ENCODE results near the gene KRTAP10-7.
"Not testable (repeated sequence)": the region's sequence is repeated elsewhere in the genome, so short reads cannot be mapped to it uniquely, and the experiment has no call there.

Gene KRTAP10-7

DNA sequence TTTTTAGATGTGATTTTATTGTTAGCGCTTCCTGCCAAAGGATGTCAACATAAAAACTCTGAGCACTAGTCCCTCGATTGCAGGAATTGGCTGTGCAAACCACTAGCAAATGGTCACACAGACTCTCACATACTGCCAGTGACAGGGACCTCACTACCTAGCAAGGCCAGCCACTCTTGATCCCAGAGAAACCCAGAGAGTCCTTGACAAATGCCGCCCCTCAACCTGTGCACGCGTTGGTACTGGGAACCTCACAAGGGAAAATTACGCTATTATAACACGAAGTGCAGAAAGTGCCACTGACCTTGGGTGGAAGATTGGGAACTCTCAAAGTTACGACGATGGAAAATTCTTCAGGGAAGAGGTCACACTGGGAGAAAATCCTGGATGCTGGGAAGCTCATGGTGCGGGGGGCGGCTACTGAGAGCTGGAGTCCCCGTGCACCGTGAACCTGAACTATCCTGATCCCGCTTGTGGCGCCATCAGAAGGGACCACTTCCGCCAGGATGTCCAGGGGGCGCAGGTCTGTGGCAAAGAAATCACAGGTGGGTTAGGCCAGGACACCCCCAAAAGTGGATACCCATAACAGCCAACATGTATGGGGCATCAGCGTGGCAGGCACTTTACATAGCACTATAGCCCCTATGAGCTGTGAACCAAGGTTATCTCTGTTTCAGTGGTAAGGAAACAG lies 32.8 kb upstream of the KRTAP10-7 start:
- Mint-ChIP-seq H3K27ac (no peak overlapping the region), H3K27me3 (ENCODE audit: low read depth) (peaks cover 6% of the 10 kb centered on the region), H3K4me3 (no peak overlapping the region), H3K4me1 (ENCODE audit: low read depth) (peaks cover 10% of the 10 kb centered on the region), H3K9me3 (peaks cover 3% of the 10 kb centered on the region), H3K36me3 (ENCODE audit: low read depth) (no peaks in the 10 kb centered on the region)
- DNase-seq (ENCODE audit: low spot score): no peak

DNA sequence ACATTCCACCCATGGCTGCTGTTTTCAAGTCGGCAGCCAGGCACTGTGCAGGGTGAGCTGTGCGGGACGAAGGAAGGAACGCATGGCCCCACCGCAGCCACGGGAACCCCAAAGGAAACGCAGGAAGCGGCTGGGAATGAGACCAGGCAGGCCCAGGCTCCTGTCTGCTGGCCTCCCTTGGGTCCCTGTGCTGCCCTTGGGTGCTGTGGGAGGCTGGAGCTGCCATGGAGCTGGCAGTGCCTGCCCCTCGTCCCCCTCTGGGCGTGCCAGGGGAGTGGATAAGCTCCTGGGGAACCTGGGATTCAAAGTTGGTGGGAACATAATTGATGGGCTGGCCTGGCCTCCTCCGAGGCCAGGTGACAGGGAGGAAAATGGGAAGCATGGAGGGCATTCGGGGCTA lies 32.1 kb upstream of the KRTAP10-7 start:
- Mint-ChIP-seq H3K27ac (no peak overlapping the region), H3K4me3 (no peak overlapping the region), H3K9me3 (peaks cover 2% of the 10 kb centered on the region), H3K36me3 (ENCODE audit: low read depth) (no peaks in the 10 kb centered on the region), H3K4me1 (ENCODE audit: low read depth) (peaks cover 10% of the 10 kb centered on the region), H3K27me3 (ENCODE audit: low read depth) (peaks cover 4% of the 10 kb centered on the region)
- DNase-seq (ENCODE audit: low spot score): no peak

DNA sequence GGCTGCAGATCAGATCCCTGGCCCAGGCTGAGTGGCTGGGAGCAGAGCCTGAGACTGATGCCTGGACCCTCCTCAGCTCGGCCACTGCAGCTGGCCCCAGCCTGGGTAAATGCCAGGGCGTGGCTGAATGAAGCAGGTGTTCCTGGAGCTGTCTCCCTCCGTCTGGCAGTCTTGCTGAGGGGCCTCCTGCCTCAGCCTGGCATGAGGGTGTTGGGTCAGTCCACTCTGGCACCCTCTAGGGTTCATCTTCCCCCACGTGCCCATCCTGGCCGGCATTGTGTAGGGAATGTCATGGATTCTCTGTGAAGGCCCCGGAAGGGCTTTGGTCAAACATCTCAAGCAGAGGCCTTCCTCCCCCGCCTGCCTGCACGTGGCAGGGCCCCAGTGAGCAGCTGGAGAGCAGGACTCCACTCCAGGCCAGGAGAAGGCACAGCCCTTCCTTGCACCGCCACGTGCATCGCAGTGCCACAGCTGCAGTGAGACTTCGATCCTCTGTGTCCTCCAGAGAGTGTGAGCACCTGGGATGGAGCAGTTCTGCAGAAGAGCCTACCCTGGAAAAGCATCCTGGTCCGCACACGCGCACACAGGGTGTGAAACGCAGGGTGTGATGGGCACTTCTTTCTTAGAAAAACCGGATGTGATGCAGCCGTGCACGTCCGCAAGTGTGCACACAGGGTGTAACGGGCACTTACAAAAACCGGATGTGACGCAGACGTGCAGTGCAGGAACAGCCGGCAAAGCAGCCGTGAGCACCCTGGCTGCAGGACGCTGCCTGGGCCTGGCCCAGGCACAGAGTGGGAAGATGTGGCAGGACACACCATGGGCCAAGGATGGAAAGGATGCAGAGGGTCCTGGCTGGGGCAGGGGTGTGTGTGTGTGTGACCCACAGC lies 31.5 kb upstream of the KRTAP10-7 start:
- Mint-ChIP-seq H3K4me3 (no peak overlapping the region), H3K36me3 (ENCODE audit: low read depth) (no peaks in the 10 kb centered on the region), H3K27me3 (ENCODE audit: low read depth) (peaks cover 3% of the 10 kb centered on the region), H3K4me1 (ENCODE audit: low read depth) (peaks cover 10% of the 10 kb centered on the region), H3K27ac (no peak overlapping the region), H3K9me3 (no peaks in the 10 kb centered on the region)
- no peak for DNase-seq (ENCODE audit: low spot score)

DNA sequence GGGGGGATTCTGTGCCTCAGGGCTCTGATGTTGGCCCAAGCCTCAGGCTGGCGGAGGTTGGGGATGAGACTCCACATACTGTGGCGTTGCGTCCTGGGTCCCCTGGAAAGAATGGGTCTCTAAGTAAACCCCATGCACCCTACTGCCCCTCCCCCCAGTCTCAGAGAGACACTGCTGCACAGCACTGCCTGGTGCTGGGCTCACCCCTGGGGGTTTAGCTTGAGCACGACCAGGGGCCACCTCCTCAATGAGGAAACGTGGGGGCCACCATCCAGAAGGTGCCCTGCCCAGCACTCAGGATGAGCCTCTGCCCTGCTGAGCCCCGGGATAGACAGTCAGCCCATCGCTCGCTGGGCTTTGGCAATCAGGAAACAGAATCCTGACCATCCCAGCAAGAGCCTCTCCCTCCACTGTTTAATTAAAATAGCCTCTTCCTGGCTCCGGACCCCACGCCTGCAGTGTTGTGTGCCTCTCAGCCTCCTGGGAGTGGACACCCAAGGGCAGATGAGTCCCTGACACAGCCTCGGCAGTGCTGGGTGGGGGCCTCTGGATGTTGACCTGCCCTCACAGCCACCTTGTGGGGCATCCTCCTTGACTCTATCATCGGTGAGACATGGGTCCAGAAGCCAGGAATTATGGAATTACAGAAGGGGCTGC lies 30.4 kb upstream of the KRTAP10-7 start:
- DNase-seq (ENCODE audit: low spot score): no peak
- no peak overlapping the region for H3K27ac Mint-ChIP-seq
- H3K9me3 Mint-ChIP-seq: no peaks in the 10 kb centered on the region
- peaks cover 5% of the 10 kb centered on the region for H3K4me1 Mint-ChIP-seq (ENCODE audit: low read depth)
- H3K4me3 Mint-ChIP-seq: no peak overlapping the region
- no peaks in the 10 kb centered on the region for H3K36me3 Mint-ChIP-seq (ENCODE audit: low read depth)
- H3K27me3 Mint-ChIP-seq (ENCODE audit: low read depth): peaks cover 3% of the 10 kb centered on the region

DNA sequence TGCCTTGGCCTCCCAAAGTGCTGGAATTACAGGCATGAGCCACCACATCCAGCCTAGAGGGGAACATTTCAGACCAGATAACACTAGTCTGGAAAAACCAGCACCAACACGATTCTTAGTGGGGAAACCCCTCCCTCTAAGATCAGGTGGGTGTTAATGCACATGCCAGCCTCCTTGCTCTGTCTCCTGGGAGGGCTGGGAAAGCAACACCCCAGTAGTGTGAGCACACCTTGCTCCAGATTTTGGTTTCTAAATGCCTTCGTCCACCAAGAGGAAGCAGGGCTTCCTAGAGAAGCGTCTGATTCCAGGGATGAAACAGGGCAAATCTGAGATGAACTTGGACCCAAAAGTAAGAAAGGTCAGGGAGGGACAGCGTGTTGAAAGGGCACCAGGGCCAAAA lies 29.1 kb upstream of the KRTAP10-7 start:
- Mint-ChIP-seq H3K4me3 (no peak overlapping the region), H3K27ac (no peak overlapping the region), H3K36me3 (ENCODE audit: low read depth) (no peaks in the 10 kb centered on the region), H3K27me3 (ENCODE audit: low read depth) (peaks cover 3% of the 10 kb centered on the region), H3K9me3 (no peaks in the 10 kb centered on the region), H3K4me1 (ENCODE audit: low read depth) (no peaks in the 10 kb centered on the region)
- no peak for DNase-seq (ENCODE audit: low spot score)

DNA sequence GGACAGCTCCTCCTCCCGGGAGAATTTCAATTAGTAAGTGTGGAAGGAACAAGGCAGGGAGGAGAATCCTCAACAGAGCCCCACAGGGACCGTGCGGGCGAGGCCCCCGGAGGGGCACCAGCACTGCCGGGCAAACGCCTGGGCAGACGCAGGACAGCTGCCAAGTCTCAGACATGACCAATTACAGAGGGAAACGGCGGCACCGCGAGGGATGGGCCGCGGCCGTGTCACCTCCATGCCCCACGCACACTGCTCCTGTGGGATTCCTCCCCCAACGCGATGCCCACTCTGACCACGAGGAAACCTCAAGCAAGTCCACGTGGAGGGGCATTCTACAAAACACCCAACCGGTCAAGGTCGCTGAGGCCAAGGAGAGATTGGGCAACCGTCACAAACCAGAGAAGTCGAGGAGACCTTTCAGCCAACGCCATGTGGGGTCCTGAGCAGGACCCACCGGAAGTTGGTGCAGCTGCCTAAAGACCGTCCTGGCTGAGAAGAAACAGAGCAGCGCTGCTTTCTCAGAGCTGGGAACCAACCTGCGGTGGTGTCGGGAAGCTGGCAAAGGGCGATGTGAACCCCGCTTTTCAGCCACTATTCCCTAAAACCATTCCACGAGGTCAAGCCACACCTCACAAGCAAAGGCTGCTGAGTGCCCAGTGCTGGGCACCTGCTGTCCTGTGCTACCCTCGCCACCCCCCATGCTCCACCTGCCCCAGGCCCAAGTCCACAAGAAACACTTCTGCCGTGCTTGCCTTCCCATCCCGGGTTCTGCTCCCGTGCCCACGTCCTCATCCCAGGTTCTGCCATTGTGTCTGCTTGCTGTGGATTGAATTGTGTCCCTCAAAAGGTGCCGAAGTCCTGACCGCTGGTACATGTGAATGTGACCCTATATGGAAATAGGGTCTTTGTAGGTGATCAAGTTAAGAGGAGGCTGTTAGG lies 28.3 kb upstream of the KRTAP10-7 start:
- Mint-ChIP-seq H3K9me3 (peaks cover 6% of the 10 kb centered on the region), H3K27me3 (ENCODE audit: low read depth) (peaks cover under 1% of the 10 kb centered on the region), H3K4me3 (no peak overlapping the region), H3K27ac (no peak overlapping the region), H3K36me3 (ENCODE audit: low read depth) (no peaks in the 10 kb centered on the region), H3K4me1 (ENCODE audit: low read depth) (no peaks in the 10 kb centered on the region)
- DNase-seq (ENCODE audit: low spot score): no peak

DNA sequence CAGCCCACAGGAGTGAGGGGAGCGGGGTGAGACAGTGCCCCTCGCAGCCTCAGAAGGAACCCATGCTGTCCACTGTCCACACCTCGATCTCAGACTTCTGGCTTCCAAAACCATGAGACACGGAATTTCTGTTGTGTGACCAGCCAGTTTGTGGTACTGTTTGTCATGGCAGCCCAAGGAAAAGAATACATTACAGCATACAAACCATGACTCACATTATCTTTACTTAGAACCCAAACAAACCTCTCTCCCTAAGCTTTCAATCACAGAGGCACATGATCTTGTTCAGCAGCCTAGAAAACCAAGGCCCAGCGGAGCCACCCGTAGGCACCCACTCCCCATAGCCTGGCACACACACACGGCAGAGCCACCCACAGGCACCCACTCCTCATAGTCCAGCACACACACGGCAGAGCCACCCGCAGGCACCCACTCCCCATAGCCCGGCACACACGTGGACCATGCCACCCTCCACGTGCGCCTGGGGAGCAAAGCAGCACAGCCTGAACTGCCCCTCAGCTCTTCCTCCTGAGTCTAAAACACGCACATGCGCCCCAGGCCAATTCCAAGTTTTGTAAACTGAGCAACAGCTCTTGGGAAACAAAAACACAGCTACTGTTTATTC lies 27.3 kb upstream of the KRTAP10-7 start:
- Mint-ChIP-seq H3K4me3 (no peak overlapping the region), H3K9me3 (peaks cover 15% of the 10 kb centered on the region), H3K27ac (no peak overlapping the region), H3K36me3 (ENCODE audit: low read depth) (no peaks in the 10 kb centered on the region), H3K4me1 (ENCODE audit: low read depth) (no peaks in the 10 kb centered on the region), H3K27me3 (ENCODE audit: low read depth) (no peaks in the 10 kb centered on the region)
- DNase-seq (ENCODE audit: low spot score): no peak

DNA sequence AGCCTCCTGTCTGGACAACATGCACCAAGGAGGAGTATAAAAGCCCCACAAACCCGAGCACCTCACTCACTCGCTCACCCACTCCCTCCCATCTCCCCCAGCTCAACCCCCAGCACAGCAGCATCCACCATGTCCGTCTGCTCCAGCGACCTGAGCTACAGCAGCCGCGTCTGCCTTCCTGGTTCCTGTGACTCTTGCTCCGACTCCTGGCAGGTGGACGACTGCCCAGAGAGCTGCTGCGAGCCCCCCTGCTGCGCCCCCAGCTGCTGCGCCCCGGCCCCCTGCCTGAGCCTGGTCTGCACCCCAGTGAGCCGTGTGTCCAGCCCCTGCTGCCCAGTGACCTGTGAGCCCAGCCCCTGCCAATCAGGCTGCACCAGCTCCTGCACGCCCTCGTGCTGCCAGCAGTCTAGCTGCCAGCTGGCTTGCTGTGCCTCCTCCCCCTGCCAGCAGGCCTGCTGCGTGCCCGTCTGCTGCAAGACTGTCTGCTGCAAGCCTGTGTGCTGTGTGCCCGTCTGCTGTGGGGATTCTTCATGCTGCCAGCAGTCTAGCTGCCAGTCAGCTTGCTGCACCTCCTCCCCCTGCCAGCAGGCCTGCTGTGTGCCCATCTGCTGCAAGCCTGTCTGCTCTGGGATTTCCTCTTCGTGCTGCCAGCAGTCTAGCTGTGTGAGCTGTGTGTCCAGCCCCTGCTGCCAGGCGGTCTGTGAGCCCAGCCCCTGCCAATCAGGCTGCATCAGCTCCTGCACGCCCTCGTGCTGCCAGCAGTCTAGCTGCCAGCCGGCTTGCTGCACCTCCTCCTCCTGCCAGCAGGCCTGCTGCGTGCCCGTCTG lies 26.6 kb upstream of the KRTAP10-7 start, which contains the start of gene KRTAP10-4:
Gene KRTAP10-4 (plus strand): TSS at position 100 of the 827 bp plus-strand sequence. CDS start 30 bp downstream, at position 130.
- H3K4me1 Mint-ChIP-seq (ENCODE audit: low read depth); H3K36me3 Mint-ChIP-seq (ENCODE audit: low read depth); H3K27me3 Mint-ChIP-seq (ENCODE audit: low read depth); H3K27ac Mint-ChIP-seq; DNase-seq (ENCODE audit: low spot score); H3K4me3 Mint-ChIP-seq: not testable (repeated sequence)
- H3K9me3 Mint-ChIP-seq: peaks cover 18% of the 10 kb centered on the region

DNA sequence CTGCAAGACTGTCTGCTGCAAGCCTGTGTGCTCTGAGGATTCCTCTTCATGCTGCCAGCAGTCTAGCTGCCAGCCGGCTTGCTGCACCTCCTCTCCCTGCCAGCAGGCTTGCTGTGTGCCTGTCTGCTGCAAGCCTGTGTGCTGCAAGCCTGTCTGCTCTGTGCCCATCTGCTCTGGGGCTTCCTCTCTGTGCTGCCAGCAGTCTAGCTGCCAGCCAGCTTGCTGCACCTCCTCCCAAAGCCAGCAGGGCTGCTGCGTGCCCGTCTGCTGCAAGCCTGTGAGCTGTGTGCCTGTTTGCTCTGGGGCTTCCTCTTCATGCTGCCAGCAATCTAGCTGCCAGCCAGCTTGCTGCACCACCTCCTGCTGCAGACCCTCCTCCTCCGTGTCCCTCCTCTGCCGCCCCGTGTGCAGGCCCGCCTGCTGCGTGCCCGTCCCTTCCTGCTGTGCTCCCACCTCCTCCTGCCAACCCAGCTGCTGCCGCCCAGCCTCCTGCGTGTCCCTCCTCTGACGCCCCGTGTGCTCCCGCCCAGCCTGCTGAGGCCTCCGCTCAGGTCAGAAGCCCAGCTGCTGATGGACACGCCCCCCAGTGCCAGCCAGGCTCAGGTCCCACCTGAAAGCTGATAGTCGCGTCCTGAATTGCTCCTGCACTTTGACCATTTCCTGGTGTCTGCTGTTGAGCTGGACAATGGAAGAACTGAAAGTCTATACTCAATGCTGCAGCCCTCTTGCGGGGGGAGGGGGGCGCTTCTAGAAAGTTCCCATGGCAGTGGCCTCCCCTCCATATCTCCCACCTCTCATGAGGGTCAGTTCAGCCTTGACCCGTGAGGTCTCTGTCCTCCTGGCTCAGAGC lies 25.7 kb upstream of the KRTAP10-7 start:
- H3K4me1 Mint-ChIP-seq (ENCODE audit: low read depth): no peaks in the 10 kb centered on the region
- H3K9me3 Mint-ChIP-seq: peaks cover 22% of the 10 kb centered on the region
- H3K27me3 Mint-ChIP-seq (ENCODE audit: low read depth): no peaks in the 10 kb centered on the region
- no peak for DNase-seq (ENCODE audit: low spot score)
- no peaks in the 10 kb centered on the region for H3K36me3 Mint-ChIP-seq (ENCODE audit: low read depth)
- no peak overlapping the region for H3K4me3 Mint-ChIP-seq
- no peak overlapping the region for H3K27ac Mint-ChIP-seq

DNA sequence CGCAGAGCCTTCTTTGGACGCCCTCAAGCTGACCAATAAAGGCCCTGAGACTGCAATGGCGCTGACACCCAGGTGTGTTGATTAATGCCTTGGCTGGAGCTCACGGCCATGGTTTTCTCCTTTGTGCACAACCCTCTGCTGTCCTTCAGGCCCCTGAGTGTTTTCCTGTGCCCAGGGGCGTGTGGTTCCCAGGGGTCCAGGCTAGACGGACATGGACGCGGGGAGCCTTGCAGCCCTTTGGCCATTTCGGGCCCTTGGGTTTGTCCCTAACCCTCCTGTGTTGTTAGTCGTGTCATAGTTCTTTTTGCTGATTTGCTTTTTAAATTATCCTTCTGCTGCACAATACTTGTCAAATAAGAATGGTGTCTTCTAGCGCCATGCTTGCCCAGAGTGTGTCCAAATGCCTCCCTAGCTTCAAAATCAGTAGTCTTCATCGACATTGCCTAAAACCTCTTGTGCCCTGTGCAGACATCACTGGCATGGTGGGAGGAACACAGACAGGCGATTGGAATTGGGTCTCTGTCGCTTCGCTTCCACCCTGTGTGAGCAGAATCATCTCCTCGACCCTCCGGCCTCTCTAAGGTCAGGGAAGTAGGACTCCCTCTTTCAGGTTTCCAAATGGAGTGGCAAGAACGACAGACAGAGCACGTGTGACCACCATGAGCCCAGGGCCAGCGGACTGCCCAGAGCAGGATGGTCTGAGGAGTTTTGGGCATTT lies 24.9 kb upstream of the KRTAP10-7 start:
- Mint-ChIP-seq H3K4me3 (no peak overlapping the region), H3K4me1 (ENCODE audit: low read depth) (no peaks in the 10 kb centered on the region), H3K9me3 (peaks cover 27% of the 10 kb centered on the region), H3K27ac (no peak overlapping the region), H3K36me3 (ENCODE audit: low read depth) (no peaks in the 10 kb centered on the region), H3K27me3 (ENCODE audit: low read depth) (no peaks in the 10 kb centered on the region)
- DNase-seq (ENCODE audit: low spot score): no peak

DNA sequence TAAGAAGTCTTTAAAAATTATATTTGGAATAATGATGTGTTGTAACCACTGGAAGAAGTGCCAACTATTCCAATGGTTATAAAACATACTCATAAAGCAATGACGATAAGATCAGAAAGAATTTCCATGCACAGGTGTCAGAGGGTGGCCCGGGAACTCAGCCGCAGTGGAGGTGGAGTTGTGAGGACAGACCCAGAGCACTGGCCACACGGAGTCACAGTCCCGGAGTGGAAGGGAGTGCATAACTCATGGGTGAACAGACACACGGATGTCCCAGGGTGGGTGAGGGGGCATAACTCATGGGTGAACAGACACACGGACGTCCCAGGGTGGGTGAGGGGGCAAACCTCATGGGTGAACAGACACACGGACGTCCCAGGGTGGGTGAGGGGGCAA lies 24.4 kb upstream of the KRTAP10-7 start:
- Mint-ChIP-seq H3K27ac (no peak overlapping the region), H3K9me3 (peaks cover 33% of the 10 kb centered on the region), H3K4me1 (ENCODE audit: low read depth) (no peaks in the 10 kb centered on the region), H3K36me3 (ENCODE audit: low read depth) (peaks cover under 1% of the 10 kb centered on the region), H3K27me3 (ENCODE audit: low read depth) (no peaks in the 10 kb centered on the region), H3K4me3 (no peak overlapping the region)
- no peak for DNase-seq (ENCODE audit: low spot score)

Measured in T-helper 2 cell treated with Interferon-gamma antibody and Interleukin-4, amounts not matched to agents 5 μg/mL and 100 μg/mL, for 36 hours (primary cell).